ENCODE measurements around the gene TMPRSS2.
"Not testable (repeated sequence)": the region's sequence is repeated elsewhere in the genome, so short reads cannot be mapped to it uniquely, and the experiment has no call there.

GRCh38 chr21:41420998-41421397, 87.0 kb downstream of the TMPRSS2 start:
- TF ChIP-seq CTCF, POLR2A (IDR thresholded peaks at IDR 0.05): not testable (repeated sequence)

All from thyroid gland (tissue), 4 donors.